HUES48 (cell line): ENCODE results near the gene CLNK.

Source experiments
- H3K27ac ChIP-seq: one replicate; pipeline ENCODE4 v1.7.0; 2013; ENCODE audit warnings: low read depth, low read length, inconsistent platforms
- H3K27me3 ChIP-seq: 2 replicates; pipeline ENCODE4 v1.6.1; 2013; ENCODE audit warnings: mild to moderate bottlenecking, low read length; ENCODE audit not compliant: control insufficient read depth, insufficient read depth
- H3K36me3 ChIP-seq: 2 replicates; pipeline ENCODE4 v1.6.1; 2013; ENCODE audit warnings: low read length; ENCODE audit not compliant: control insufficient read depth, insufficient read depth
- H3K4me1 ChIP-seq: 2 replicates; pipeline ENCODE4 v1.6.1; 2013; ENCODE audit warnings: mild to moderate bottlenecking, low read length; ENCODE audit not compliant: control insufficient read depth, insufficient read depth
- H3K4me3 ChIP-seq: 2 replicates; pipeline ENCODE4 v1.5.1; 2013; ENCODE audit warnings: mild to moderate bottlenecking, low read depth, low read length
- H3K9ac ChIP-seq: 2 replicates; pipeline ENCODE4 v1.6.1; 2013; ENCODE audit warnings: mild to moderate bottlenecking, low read depth, low read length, moderate library complexity
- H3K9me3 ChIP-seq: 2 replicates; pipeline ENCODE4 v1.6.1; 2013; ENCODE audit warnings: low read length; ENCODE audit not compliant: control insufficient read depth, insufficient read depth

Gene CLNK

DNA sequence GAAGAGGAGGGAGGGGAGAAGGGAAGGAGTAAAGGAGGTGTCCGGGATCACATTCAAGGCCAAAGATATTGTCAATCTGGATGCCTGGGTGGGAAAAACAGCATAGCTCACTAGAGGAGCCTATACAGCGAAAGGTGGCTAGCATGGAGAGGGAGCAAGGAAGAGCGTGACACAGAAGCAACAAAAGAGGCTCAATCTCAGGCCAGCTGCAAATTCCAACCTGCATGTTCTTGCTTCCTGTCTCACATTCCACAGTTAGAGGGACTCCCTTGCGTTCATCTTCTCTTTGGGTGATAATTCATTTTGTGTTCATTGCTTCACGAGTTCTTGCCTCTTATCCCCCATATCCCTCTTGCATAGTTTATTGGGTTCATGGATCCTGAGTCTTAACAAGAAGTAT lies 3.0 kb upstream of the CLNK start:
- no peaks in the 10 kb centered on the region for H3K36me3 ChIP-seq
- no peak overlapping the region for H3K4me3 ChIP-seq
- no peak overlapping the region for H3K27ac ChIP-seq
- H3K9ac ChIP-seq: no peak overlapping the region
- H3K27me3 ChIP-seq: no peaks in the 10 kb centered on the region
- H3K4me1 ChIP-seq: peaks cover 7% of the 10 kb centered on the region; the same call in 1 of the 2 replicates
- H3K9me3 ChIP-seq: no peaks in the 10 kb centered on the region

- H3K36me3 ChIP-seq: no peaks in the 10 kb centered on the region
- H3K4me3 ChIP-seq: no peak overlapping the region
- H3K27me3 ChIP-seq: no peaks in the 10 kb centered on the region
- H3K27ac ChIP-seq: no peak overlapping the region
- H3K4me1 ChIP-seq: no peaks in the 10 kb centered on the region
- no peak overlapping the region for H3K9ac ChIP-seq
- H3K9me3 ChIP-seq: no peaks in the 10 kb centered on the region
Measured at GRCh38 chr4:10682397-10682796, 2.2 kb downstream of the CLNK start.

DNA sequence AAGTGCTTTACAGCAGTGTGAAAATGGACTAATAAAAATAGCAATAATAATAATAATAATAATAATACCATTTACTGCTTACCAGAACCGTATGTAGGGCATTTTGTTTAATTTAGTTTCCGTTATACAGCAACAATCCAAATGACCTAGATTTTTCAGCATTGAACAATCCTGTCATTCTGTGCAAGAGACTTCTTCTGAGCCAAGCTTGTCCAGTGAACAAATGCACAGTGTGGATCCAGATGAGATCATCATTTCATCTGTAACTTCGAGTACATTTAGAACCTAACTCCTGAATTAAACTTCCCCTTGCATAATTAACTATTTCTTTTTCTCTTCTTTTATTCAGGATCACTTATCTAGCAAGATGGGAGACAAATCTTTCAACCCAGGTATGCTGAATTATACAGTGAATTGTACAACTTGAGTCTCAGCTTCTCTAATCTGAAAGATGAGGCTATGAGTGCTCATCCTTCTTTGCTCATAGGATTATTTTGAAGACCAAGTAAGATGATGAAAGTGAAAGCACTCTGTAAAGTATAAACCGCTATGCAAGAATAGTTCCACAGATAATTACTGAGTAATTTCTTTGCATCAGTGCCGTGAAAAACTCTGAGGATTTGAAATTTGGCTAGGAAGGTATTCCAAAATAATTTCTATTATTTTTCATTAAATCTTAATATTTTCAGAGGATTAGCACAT lies 6.6 kb downstream of the CLNK start:
- Histone ChIP-seq H3K27ac (no peak overlapping the region), H3K9me3 (no peaks in the 10 kb centered on the region), H3K4me3 (no peak overlapping the region), H3K36me3 (no peaks in the 10 kb centered on the region), H3K4me1 (no peaks in the 10 kb centered on the region), H3K9ac (no peak overlapping the region), H3K27me3 (no peaks in the 10 kb centered on the region)

GRCh38 chr4:10673817-10674369 lies 10.7 kb downstream of the CLNK start:
- no peaks in the 10 kb centered on the region for H3K36me3 ChIP-seq
- no peaks in the 10 kb centered on the region for H3K4me1 ChIP-seq
- H3K27me3 ChIP-seq: no peaks in the 10 kb centered on the region
- H3K27ac ChIP-seq: no peak overlapping the region
- H3K9ac ChIP-seq: no peak overlapping the region
- no peaks in the 10 kb centered on the region for H3K9me3 ChIP-seq
- no peak overlapping the region for H3K4me3 ChIP-seq

DNA sequence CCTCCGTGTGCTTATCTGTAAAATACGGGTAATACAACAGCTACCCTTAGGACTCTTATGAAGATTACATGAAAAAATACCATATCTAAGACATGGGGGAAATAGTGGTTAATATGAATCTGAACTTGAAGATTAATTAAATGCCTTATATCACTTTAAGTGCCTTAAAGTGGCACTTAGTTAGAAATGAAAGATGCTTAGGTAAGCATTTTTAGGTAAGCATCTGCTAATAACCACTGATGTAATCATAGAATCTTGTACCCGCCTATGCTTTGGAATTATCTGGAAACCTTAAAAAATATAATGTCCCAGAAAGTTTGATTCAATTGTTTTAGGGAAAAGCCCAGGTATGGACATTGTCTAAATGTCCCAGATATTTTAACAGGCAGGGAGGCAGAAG lies 12.2 kb downstream of the CLNK start:
- H3K27me3 ChIP-seq: no peaks in the 10 kb centered on the region
- no peaks in the 10 kb centered on the region for H3K4me1 ChIP-seq
- no peak overlapping the region for H3K9ac ChIP-seq
- no peak overlapping the region for H3K27ac ChIP-seq
- H3K9me3 ChIP-seq: no peaks in the 10 kb centered on the region
- no peak overlapping the region for H3K4me3 ChIP-seq
- H3K36me3 ChIP-seq: no peaks in the 10 kb centered on the region

GRCh38 chr4:10671799-10672198 lies 12.8 kb downstream of the CLNK start:
- H3K4me1 ChIP-seq: no peaks in the 10 kb centered on the region
- no peak overlapping the region for H3K9ac ChIP-seq
- no peaks in the 10 kb centered on the region for H3K36me3 ChIP-seq
- no peaks in the 10 kb centered on the region for H3K27me3 ChIP-seq
- H3K27ac ChIP-seq: no peak overlapping the region
- H3K4me3 ChIP-seq: no peak overlapping the region
- H3K9me3 ChIP-seq: no peaks in the 10 kb centered on the region

DNA sequence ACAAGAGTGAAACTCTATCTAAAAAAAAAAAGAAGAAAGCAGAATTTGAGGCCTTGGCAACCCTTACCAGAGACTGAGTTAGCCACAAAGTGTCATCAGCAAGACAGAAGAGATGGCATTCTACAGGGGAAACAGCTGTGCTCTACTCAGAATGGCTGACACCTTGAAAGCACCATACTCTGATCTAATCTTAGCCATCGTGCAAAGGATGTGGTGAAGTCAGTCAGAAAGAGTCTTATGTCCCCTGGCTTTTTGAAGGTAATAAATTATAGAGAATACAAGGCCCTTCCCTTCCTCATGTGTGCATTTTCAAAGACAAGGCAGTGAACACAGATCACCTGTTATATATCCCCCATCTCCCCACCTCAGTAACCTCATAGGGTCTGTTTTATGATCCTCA lies 13.2 kb downstream of the CLNK start:
- Histone ChIP-seq H3K27ac (no peak overlapping the region), H3K4me3 (no peak overlapping the region), H3K4me1 (no peaks in the 10 kb centered on the region), H3K9ac (no peak overlapping the region), H3K27me3 (no peaks in the 10 kb centered on the region), H3K9me3 (no peaks in the 10 kb centered on the region), H3K36me3 (no peaks in the 10 kb centered on the region)

DNA sequence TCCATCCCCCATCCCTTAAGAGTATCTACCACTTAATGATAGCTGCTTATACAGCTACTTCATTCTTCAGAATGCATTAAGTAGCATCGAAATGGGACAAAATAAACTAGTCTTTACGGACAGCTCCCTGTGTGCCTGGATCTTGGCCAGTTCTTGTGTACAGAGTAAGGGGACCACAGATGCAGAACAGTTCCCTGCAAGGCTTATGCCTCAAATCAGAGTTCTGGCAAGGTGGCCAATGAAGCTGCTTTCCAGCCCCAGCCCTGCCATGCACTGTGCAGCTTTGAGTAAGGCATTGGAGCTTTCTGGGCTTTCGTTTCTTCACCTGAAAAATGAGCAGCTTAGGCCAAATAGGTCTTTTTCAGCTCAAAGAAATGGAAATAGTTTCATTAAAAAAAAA lies 14.2 kb downstream of the CLNK start:
- Histone ChIP-seq H3K4me1 (no peaks in the 10 kb centered on the region), H3K9ac (no peak overlapping the region), H3K4me3 (no peak overlapping the region), H3K27me3 (no peaks in the 10 kb centered on the region), H3K9me3 (no peaks in the 10 kb centered on the region), H3K27ac (no peak overlapping the region), H3K36me3 (no peaks in the 10 kb centered on the region)

DNA sequence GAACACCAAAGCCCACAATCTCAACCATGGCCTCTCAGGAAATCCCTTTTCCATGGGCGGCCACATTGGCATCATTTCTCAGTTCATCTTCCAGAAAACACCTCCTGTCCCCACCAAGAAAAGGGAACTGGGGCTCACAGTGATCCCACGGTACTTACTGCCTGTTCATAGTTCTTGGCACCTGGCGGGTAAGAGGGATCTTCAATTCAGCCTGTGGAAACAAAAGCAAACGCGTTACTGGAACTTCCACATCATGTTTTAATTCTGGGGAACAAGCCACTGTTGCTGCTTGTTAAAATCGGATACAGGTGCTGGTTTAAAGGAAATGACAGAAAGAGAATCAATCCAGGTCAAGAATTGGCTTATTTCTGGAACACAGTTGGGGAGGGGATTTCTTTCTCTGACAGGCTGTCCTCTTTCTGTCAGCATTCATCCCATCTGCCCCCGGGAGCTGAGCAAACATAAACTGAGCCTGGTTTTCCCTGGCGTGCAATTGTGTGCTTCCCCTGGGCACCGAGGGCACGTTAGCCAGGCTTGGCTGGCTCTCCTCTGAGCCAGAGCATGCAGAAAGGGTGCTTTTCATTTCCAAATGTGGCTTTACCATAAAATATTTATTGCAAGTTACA lies 16.8 kb downstream of the CLNK start:
- H3K4me1 ChIP-seq: no peaks in the 10 kb centered on the region
- no peak overlapping the region for H3K4me3 ChIP-seq
- no peaks in the 10 kb centered on the region for H3K9me3 ChIP-seq
- no peaks in the 10 kb centered on the region for H3K27me3 ChIP-seq
- H3K9ac ChIP-seq: no peak overlapping the region
- H3K36me3 ChIP-seq: no peaks in the 10 kb centered on the region
- H3K27ac ChIP-seq: no peak overlapping the region

- H3K4me3 ChIP-seq: no peak overlapping the region
- H3K9ac ChIP-seq: no peak overlapping the region
- no peaks in the 10 kb centered on the region for H3K27me3 ChIP-seq
- H3K4me1 ChIP-seq: no peaks in the 10 kb centered on the region
- H3K36me3 ChIP-seq: no peaks in the 10 kb centered on the region
- no peak overlapping the region for H3K27ac ChIP-seq
- no peaks in the 10 kb centered on the region for H3K9me3 ChIP-seq
Measured at GRCh38 chr4:10666616-10667015, 18.0 kb downstream of the CLNK start.

- no peaks in the 10 kb centered on the region for H3K36me3 ChIP-seq
- H3K9me3 ChIP-seq: no peaks in the 10 kb centered on the region
- H3K9ac ChIP-seq: no peak overlapping the region
- H3K4me1 ChIP-seq: no peaks in the 10 kb centered on the region
- no peaks in the 10 kb centered on the region for H3K27me3 ChIP-seq
- H3K4me3 ChIP-seq: no peak overlapping the region
- no peak overlapping the region for H3K27ac ChIP-seq
Measured at GRCh38 chr4:10664408-10664807, 20.2 kb downstream of the CLNK start.
